ENCODE data around the gene CHST8.

CHST8 gene

GRCh38 chr19:33800012-33800680, 178.4 kb downstream of the CHST8 start:
- in situ Hi-C loops (cut with MboI; ENCODE audit: low sequenced_read_pairs, unreplicated experiment), result no loop called here
- DNase-seq (ENCODE audit: low spot score), result no peak
- no peak for TF ChIP-seq CTCF (IDR thresholded peaks at IDR 0.05; ENCODE audit: borderline replicate concordance, control extremely low read depth, extremely low read depth, insufficient read depth, missing control alignments)

- in situ Hi-C loops (cut with MboI; ENCODE audit: low sequenced_read_pairs, unreplicated experiment), result no loop called here
- TF ChIP-seq CTCF (IDR thresholded peaks at IDR 0.05; ENCODE audit: borderline replicate concordance, control extremely low read depth, extremely low read depth, insufficient read depth, missing control alignments), result no peak
- no peak for DNase-seq (ENCODE audit: low spot score)
These were observed 179.7 kb downstream of the CHST8 start for GRCh38 chr19:33801411-33801810.

- no peak for TF ChIP-seq CTCF (IDR thresholded peaks at IDR 0.05; ENCODE audit: borderline replicate concordance, control extremely low read depth, extremely low read depth, insufficient read depth, missing control alignments)
- no peak for DNase-seq (ENCODE audit: low spot score)
- in situ Hi-C loops (cut with MboI; ENCODE audit: low sequenced_read_pairs, unreplicated experiment), result no loop called here
These were observed 180.2 kb downstream of the CHST8 start for GRCh38 chr19:33802001-33802400.

DNA sequence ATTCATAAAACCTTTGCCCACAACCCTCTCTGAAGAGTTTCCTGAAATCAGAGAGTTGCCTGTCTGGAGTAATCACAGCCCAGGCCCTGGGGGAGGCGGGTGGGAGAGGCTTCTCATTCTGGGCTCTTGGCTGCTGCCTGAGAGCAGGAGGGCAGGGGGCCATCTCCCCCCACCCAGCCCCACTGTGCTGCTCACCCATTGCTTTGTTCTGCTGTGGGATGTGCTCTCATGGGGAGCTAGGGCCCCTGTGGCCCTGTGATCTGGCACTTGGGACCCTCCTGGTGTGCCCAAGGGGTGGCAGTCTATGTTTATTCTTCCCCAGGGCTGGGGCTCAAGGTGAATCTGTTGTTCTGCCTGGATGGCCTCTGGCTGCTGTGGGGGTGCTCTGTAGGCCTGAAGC, 181.0 kb downstream of the CHST8 start:
- DNase-seq (ENCODE audit: low spot score), result no peak
- in situ Hi-C loops (cut with MboI; ENCODE audit: low sequenced_read_pairs, unreplicated experiment), result no loop called here
- no peak for TF ChIP-seq CTCF (IDR thresholded peaks at IDR 0.05; ENCODE audit: borderline replicate concordance, control extremely low read depth, extremely low read depth, insufficient read depth, missing control alignments)

DNA sequence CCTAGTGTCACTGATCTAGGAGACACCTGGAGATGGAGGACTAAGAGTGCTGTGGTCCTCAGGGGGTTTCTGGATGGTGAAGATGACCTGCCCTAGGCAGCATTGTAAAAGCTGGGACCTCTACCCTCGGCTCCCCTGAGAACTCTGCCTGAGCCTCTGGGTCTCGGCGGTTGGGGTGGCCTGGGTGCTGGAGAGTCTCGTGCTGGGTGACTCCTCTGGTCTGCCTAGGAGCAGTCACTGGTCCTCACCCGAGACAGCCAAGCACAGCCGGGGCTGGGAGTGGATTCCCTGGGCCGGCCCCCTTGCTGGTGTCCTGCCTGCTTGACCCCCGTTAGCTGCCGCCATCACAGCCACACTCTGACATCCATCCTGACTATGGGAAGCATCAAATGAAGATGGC, 181.6 kb downstream of the CHST8 start:
- no peak for DNase-seq (ENCODE audit: low spot score)
- in situ Hi-C loops (cut with MboI; ENCODE audit: low sequenced_read_pairs, unreplicated experiment), result no loop called here
- TF ChIP-seq CTCF (IDR thresholded peaks at IDR 0.05; ENCODE audit: borderline replicate concordance, control extremely low read depth, extremely low read depth, insufficient read depth, missing control alignments), result no peak

DNA sequence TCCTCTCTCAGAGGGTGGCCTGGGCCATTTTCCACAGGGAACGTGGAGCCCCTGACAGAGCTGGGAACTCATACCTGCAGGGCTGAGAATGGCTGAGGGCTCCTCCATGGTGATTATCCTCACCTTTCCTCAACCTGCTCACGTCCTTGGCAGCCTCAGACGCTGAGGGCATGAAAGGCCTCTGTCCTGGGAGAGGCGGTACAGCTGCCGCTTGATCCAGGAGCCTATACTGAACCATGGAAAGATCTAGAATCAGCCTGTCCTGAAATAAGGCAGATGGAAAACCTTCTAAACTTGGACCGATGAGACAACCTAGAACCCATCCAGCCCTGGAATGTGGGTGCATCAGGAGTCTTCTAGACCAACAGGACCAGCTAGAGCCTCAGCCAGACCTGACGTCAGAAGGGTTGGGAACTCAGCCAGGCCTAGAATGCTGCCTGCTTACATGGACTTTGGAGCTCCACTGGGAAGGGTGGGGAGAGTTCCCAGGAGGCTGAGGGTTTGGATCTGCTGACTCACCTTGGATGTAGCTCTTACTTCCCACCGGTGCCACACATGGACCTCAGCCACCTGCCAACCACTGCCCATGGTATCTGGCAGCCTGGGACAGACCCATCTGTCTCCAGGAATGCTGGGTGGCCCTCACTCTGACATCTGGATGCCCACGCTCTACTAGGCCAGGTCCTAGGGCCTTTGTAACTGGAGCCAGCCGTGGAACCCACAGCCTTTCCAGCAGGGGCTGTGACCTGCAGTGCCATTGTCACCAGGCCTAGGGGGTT, 182.5 kb downstream of the CHST8 start:
- TF ChIP-seq CTCF (IDR thresholded peaks at IDR 0.05; ENCODE audit: borderline replicate concordance, control extremely low read depth, extremely low read depth, insufficient read depth, missing control alignments), result no peak
- in situ Hi-C loops (cut with MboI; ENCODE audit: low sequenced_read_pairs, unreplicated experiment), result no loop called here
- DNase-seq (ENCODE audit: low spot score), result no peak

All from GM13976 (cell line).